HCT116 (cell line): ENCODE data around the gene ZFP69B. TPM values are rescaled to one million over a fixed set of nuclear protein-coding genes. Genes with fewer than 3 reads are reported as not detected.

Source experiments
- ATAC-seq: fragments of 200-7000 bp; cut with Tn5 transposase; 2 replicates; pipeline ENCODE4 v1.9.1; 2020; ENCODE audit warnings: mild to moderate bottlenecking, moderate library complexity
- BruUV-seq: library from RNA; stranded (reverse); fragments of 400-500 nt; replicated peaks from 2 replicates; lab custom pipeline; 2021; lab: Mats Ljungman, UMichigan
- CTCF ChIA-PET: fragments of 300-600 bp; sonication (Branson Sonifier 250); formaldehyde crosslinking; loops from one replicate; lab custom pipeline; 2021; ENCODE audit warnings: antibody characterized with exemption; lab: Charles Lee
- POLR2A ChIA-PET: fragments of 300-600, 350-600 bp; sonication (Branson Sonifier 250); formaldehyde crosslinking; loops from one replicate; lab custom pipeline; 2021; ENCODE audit warnings: antibody characterized with exemption; lab: Charles Lee
- RAD21 ChIA-PET, 2 experiments: fragments of 300-600 bp; sonication (Branson Sonifier 250); formaldehyde crosslinking; loops; one replicate each; lab custom pipeline; 2023; ENCODE audit warnings: low total read pairs in 2 of 2; ENCODE audit not compliant: uncharacterized antibody in 2 of 2, unreplicated experiment in 2 of 2, low non-redundant PET in 1 of 2; lab: Charles Lee
- DNase-seq: peaks from one replicate; pipeline ENCODE4 v3.0.0-alpha.2; 2010; ENCODE audit warnings: low read depth, low spot score
- H2AFZ ChIP-seq: fragments of 200-600 bp; shearing (Covaris generic), sonication (generic); 2 replicates; pipeline ENCODE4 v1.6.1; 2017; ENCODE audit warnings: low read depth, mixed run types, mixed read lengths, antibody characterized with exemption, low read length; ENCODE audit not compliant: poor library complexity, severe bottlenecking
- H3K27ac ChIP-seq: 2 replicates; pipeline ENCODE4 v1.5.1; 2012; ENCODE audit warnings: low read depth, low read length
- H3K27me3 ChIP-seq: fragments of 200-600 bp; sonication (generic); 2 replicates; pipeline ENCODE4 v1.6.1; 2016; ENCODE audit warnings: mixed run types, low read length, mixed read lengths; ENCODE audit not compliant: insufficient read depth
- H3K36me3 ChIP-seq, 2 experiments: fragments of 200-500 bp in 1 of 2; fragments of 200-600 bp in 1 of 2; sonication (Bioruptor generic) in 1 of 2; sonication (generic) in 1 of 2; 2 replicates each; pipeline versions ENCODE4 v1.5.1 to v1.6.1; 2014 to 2016; ENCODE audit warnings: low read length in 2 of 2, inconsistent platforms in 1 of 2, mixed read lengths in 1 of 2, mixed run types in 1 of 2; ENCODE audit not compliant: insufficient read depth in 2 of 2, control insufficient read depth in 1 of 2
- H3K4me1 ChIP-seq, 2 experiments: fragments of 200-600 bp in 1 of 2; sonication (generic) in 1 of 2; 2 replicates each; pipeline versions ENCODE4 v1.5.1 to v1.6.1; 2012 to 2017; ENCODE audit warnings: low read length in 2 of 2, inconsistent platforms in 1 of 2, mild to moderate bottlenecking in 1 of 2, mixed read lengths in 1 of 2, mixed run types in 1 of 2, moderate library complexity in 1 of 2; ENCODE audit not compliant: insufficient read depth in 2 of 2, control insufficient read depth in 1 of 2
- H3K4me2 ChIP-seq: fragments of 200-600 bp; sonication (generic); 2 replicates; pipeline ENCODE4 v1.6.1; 2017; ENCODE audit warnings: mixed run types, low read length, mixed read lengths
- H3K4me3 ChIP-seq, 2 experiments: fragments of 200-600 bp in 1 of 2; sonication (generic) in 1 of 2; replicated peaks in 1 of 2; 2 replicates each; pipeline ENCODE4 v1.5.1; 2011 to 2016; ENCODE audit warnings: low read length in 2 of 2, control low read depth in 1 of 2, low read depth in 1 of 2, mild to moderate bottlenecking in 1 of 2, mixed read lengths in 1 of 2, mixed run types in 1 of 2
- H3K79me2 ChIP-seq: fragments of 200-600 bp; sonication (generic); 2 replicates; pipeline ENCODE4 v1.6.1; 2017; ENCODE audit warnings: mild to moderate bottlenecking, mixed run types, low read length, moderate library complexity, mixed read lengths; ENCODE audit not compliant: insufficient read depth
- H3K9ac ChIP-seq: fragments of 200-600 bp; sonication (generic); 2 replicates; pipeline ENCODE4 v1.6.1; 2016; ENCODE audit warnings: low read length, mixed read lengths
- H3K9me2 ChIP-seq: fragments of 200-600 bp; sonication (generic), shearing (Covaris generic); 2 replicates; pipeline ENCODE4 v1.6.1; 2017; ENCODE audit warnings: mixed run types, mild to moderate bottlenecking, moderate library complexity; ENCODE audit not compliant: insufficient read depth
- H3K9me3 ChIP-seq, 2 experiments: fragments of 200-500 bp in 1 of 2; fragments of 200-600 bp in 1 of 2; sonication (Bioruptor generic) in 1 of 2; sonication (generic) in 1 of 2; 2 replicates each; pipeline ENCODE4 v1.6.1; 2014 to 2017; ENCODE audit warnings: low read length in 2 of 2, mixed read lengths in 2 of 2, inconsistent platforms in 1 of 2, low read depth in 1 of 2, mild to moderate bottlenecking in 1 of 2, mixed run types in 1 of 2, moderate library complexity in 1 of 2; ENCODE audit not compliant: control insufficient read depth in 1 of 2, insufficient read depth in 1 of 2
- H4K20me1 ChIP-seq: fragments of 200-600 bp; sonication (generic), shearing (Covaris generic); 2 replicates; pipeline ENCODE4 v1.6.1; 2017; ENCODE audit warnings: mixed run types, mild to moderate bottlenecking, moderate library complexity; ENCODE audit not compliant: insufficient read depth
- CEBPB ChIP-seq: IDR thresholded peaks from 2 replicates; pipeline ENCODE4 v1.6.1; 2012; ENCODE audit warnings: low read depth
- EZH2 ChIP-seq: fragments of 200-600 bp; sonication (generic); IDR thresholded peaks from 2 replicates; pipeline ENCODE4 v1.6.1; 2017; ENCODE audit warnings: antibody characterized with exemption, mixed run types
- EZH2phosphoT487 ChIP-seq: fragments of 200-600 bp; IDR thresholded peaks from 2 replicates; pipeline ENCODE4 v1.6.1; 2018; ENCODE audit warnings: antibody characterized with exemption, borderline replicate concordance
- FOSL1 ChIP-seq: IDR thresholded peaks from 2 replicates; pipeline ENCODE4 v1.6.1; 2012; ENCODE audit warnings: low read depth
- JUND ChIP-seq: IDR thresholded peaks from 2 replicates; pipeline ENCODE4 v1.6.1; 2012
- MAX ChIP-seq: IDR thresholded peaks from 2 replicates; pipeline ENCODE4 v1.6.1; 2012
- RAD21 ChIP-seq: IDR thresholded peaks from 2 replicates; pipeline ENCODE4 v1.6.1; 2012; ENCODE audit warnings: low read depth, mild to moderate bottlenecking
- SIN3A ChIP-seq: IDR thresholded peaks from 2 replicates; pipeline ENCODE4 v1.6.1; 2012; ENCODE audit warnings: low read depth
- SP1 ChIP-seq: IDR thresholded peaks from 2 replicates; pipeline ENCODE4 v1.6.1; 2012; ENCODE audit warnings: low read depth
- SRF ChIP-seq: IDR thresholded peaks from 2 replicates; pipeline ENCODE4 v1.6.1; 2012; ENCODE audit warnings: low read depth
- YY1 ChIP-seq: IDR thresholded peaks from 2 replicates; pipeline ENCODE4 v1.6.1; 2011; ENCODE audit warnings: low read length, low read depth, moderate library complexity, mild to moderate bottlenecking; ENCODE audit not compliant: insufficient replicate concordance; ENCODE audit errors: extremely low read depth
- ZBTB33 ChIP-seq: IDR thresholded peaks from 2 replicates; pipeline ENCODE4 v1.6.1; 2011; ENCODE audit warnings: mild to moderate bottlenecking, low read length, moderate library complexity; ENCODE audit not compliant: insufficient replicate concordance; ENCODE audit errors: extremely low read depth
- ZFX ChIP-seq: fragments of 450-650 bp; IDR thresholded peaks from 2 replicates; pipeline ENCODE4 v1.6.1; 2017
- ZNF274 ChIP-seq: fragments of 200-500 bp; sonication (Bioruptor generic); IDR thresholded peaks from 2 replicates; pipeline ENCODE4 v1.6.1; 2014; ENCODE audit warnings: mild to moderate bottlenecking, low read depth, low read length, inconsistent platforms
- intact Hi-C: fragments of 100-400 bp; cut with micrococcal nuclease; formaldehyde crosslinking; loops from 2 replicates; pipeline ENCODE4 v1.10.0; 2022
- total RNA-seq: library from RNA; stranded (reverse); gene quantifications from one replicate; pipeline ENCODE4 v1.2.1, GENCODE V29; 2021; ENCODE audit not compliant: unreplicated experiment

ZFP69B gene
- total RNA-seq, 1 experiment from 2014 or later: 0.27 TPM

- no peaks in the 10 kb centered on the region for H3K79me2 ChIP-seq
- H3K4me3 ChIP-seq: no peak overlapping the region
- no peaks in the 10 kb centered on the region for H3K36me3 ChIP-seq
- DNase-seq (no peak), ATAC-seq (no peak)
- ChIA-PET RAD21 (no interaction called here), CTCF (interaction anchor here (3.0 kb wide), 1 partner anchor 291 kb away, joined by 16 read pairs; no protein-coding TSS in a partner anchor), POLR2A (no interaction called here)
- H3K9me3 ChIP-seq: 0 out of 4 replicates have a peak, but pooled peaks cover 0 to 3% of the 10 kb centered on the region in 2 experiments
- no peak overlapping the region for H3K9ac ChIP-seq
- no peaks in the 10 kb centered on the region for H4K20me1 ChIP-seq
- no peak overlapping the region for H3K27ac ChIP-seq
- no peaks in the 10 kb centered on the region for H3K4me1 ChIP-seq
- TF ChIP-seq JUND: no peak
- no peak for TF ChIP-seq EZH2
- TF ChIP-seq SRF: no peak
- TF ChIP-seq FOSL1: no peak
- intact Hi-C loops: no loop called here
- BruUV-seq: no TSS peak
- no peaks in the 10 kb centered on the region for H3K9me2 ChIP-seq
- no peaks in the 10 kb centered on the region for H3K27me3 ChIP-seq
- no peak overlapping the region for H3K4me2 ChIP-seq
- no peak overlapping the region for H2AFZ ChIP-seq
Measured at GRCh38 chr1:40435471-40435870, 14.8 kb upstream of the ZFP69B start.

GRCh38 chr1:40435876-40436275 is 14.4 kb upstream of the ZFP69B start:
- DNase-seq (no peak), ATAC-seq (no peak)
- Histone ChIP-seq H3K27me3 (no peaks in the 10 kb centered on the region), H3K9me2 (no peaks in the 10 kb centered on the region), H3K4me1 (no peaks in the 10 kb centered on the region), H3K9me3 (0 out of 4 replicates have a peak, but pooled peaks cover 0 to 3% of the 10 kb centered on the region in 2 experiments), H3K4me3 (no peak overlapping the region), H3K4me2 (no peak overlapping the region), H2AFZ (no peak overlapping the region), H3K79me2 (no peaks in the 10 kb centered on the region), H3K27ac (no peak overlapping the region), H4K20me1 (no peaks in the 10 kb centered on the region), H3K36me3 (no peaks in the 10 kb centered on the region), H3K9ac (no peak overlapping the region)
- CTCF ChIA-PET: interaction anchor here (3.0 kb wide), 1 partner anchor 292 kb away, joined by 16 read pairs; no protein-coding TSS in a partner anchor
- POLR2A ChIA-PET: no interaction called here
- intact Hi-C loops: no loop called here
- RAD21 ChIA-PET: no interaction called here
- no TSS peak for BruUV-seq
- no peak for TF ChIP-seq EZH2phosphoT487
- no peak for TF ChIP-seq SIN3A
- no peak for TF ChIP-seq ZFX
- TF ChIP-seq ZNF274: no peak
- no peak for TF ChIP-seq YY1
- TF ChIP-seq RAD21: no peak
- TF ChIP-seq MAX: no peak
- TF ChIP-seq SP1: no peak
- no peak for TF ChIP-seq CEBPB
- TF ChIP-seq ZBTB33: no peak
